GM10266 (cell line): Measurements from ENCODE around the gene B9D2.

Experiments
- DNase-seq: peaks from one replicate; pipeline ENCODE4 v3.0.0; 2012; ENCODE audit errors: extremely low spot score
- CTCF ChIP-seq: IDR thresholded peaks from 2 replicates; pipeline ENCODE4 v1.5.1; 2012; ENCODE audit warnings: mild to moderate bottlenecking, low read depth; ENCODE audit not compliant: control insufficient read depth, insufficient read depth; ENCODE audit errors: missing control alignments

B9D2 gene

GRCh38 chr19:41363371-41363752, 587 bp downstream of the B9D2 start:
- no peak for DNase-seq
- no peak for TF ChIP-seq CTCF

- DNase-seq, result no peak
- no peak for TF ChIP-seq CTCF
Observed at GRCh38 chr19:41362143-41362847, 1.7 kb downstream of the B9D2 start.

GRCh38 chr19:41359741-41360140, 4.2 kb downstream of the B9D2 start:
- DNase-seq, result no peak
- TF ChIP-seq CTCF, result no peak

- TF ChIP-seq CTCF, result no peak
- DNase-seq, result no peak
Observed at GRCh38 chr19:41357746-41358145, 6.2 kb downstream of the B9D2 start.

GRCh38 chr19:41356984-41357739, 6.8 kb downstream of the B9D2 start:
- no peak for TF ChIP-seq CTCF
- DNase-seq, result no peak

- no peak for TF ChIP-seq CTCF
- DNase-seq, result no peak
Observed at GRCh38 chr19:41355802-41356201, 8.1 kb downstream of the B9D2 start.

- DNase-seq, result no peak
- TF ChIP-seq CTCF, result no peak
Observed at GRCh38 chr19:41355035-41355434, 8.9 kb downstream of the B9D2 start.
